Measurements from ENCODE around the gene CBY2.

GRCh38 chr13:45707516-45708100 lies 5.5 kb downstream of the CBY2 start:
- TF ChIP-seq JUND (IDR thresholded peaks at IDR 0.05) (no peak), TCF7L2 (IDR thresholded peaks at IDR 0.05; ENCODE audit: borderline replicate concordance, extremely low read depth, insufficient read depth, insufficient read length) (no peak), SIN3A (IDR thresholded peaks at IDR 0.05; ENCODE audit: low read depth) (no peak), RAD21 (IDR thresholded peaks at IDR 0.05; ENCODE audit: low read depth) (no peak), CTCF (IDR thresholded peaks at IDR 0.05 in 2 of 3, conservative IDR thresholded peaks at IDR 0.05 in 1 of 3; ENCODE audit: borderline replicate concordance in 1 of 3, insufficient read depth in 1 of 3, low read depth in 2 of 3, low read length in 2 of 3) (no peak)

Measured in HCT116 (cell line).